GM18907 (cell line): ENCODE results near the gene SP140L.
"Not testable (repeated sequence)": the region's sequence is repeated elsewhere in the genome, so short reads cannot be mapped to it uniquely, and the experiment has no call there.

Experiments used
- ATAC-seq: cut with Tn5 transposase; IDR thresholded peaks from one replicate; pipeline ENCODE4 v1.9.1; 2021; ENCODE audit warnings: mild to moderate bottlenecking, moderate library complexity; ENCODE audit not compliant: unreplicated experiment

Gene SP140L

GRCh38 chr2:230417436-230417835 is 90.4 kb downstream of the SP140L start:
- ATAC-seq: no peak

- ATAC-seq: no peak
These were observed 91.5 kb downstream of the SP140L start for GRCh38 chr2:230418341-230419016.

GRCh38 chr2:230419181-230419580 is 92.2 kb downstream of the SP140L start:
- ATAC-seq: no peak

GRCh38 chr2:230422149-230422548 is 95.2 kb downstream of the SP140L start:
- no peak for ATAC-seq

- no peak for ATAC-seq
These were observed 97.0 kb downstream of the SP140L start for GRCh38 chr2:230423851-230424458.

- no peak for ATAC-seq
These were observed 98.4 kb downstream of the SP140L start for GRCh38 chr2:230425377-230425776.

GRCh38 chr2:230429513-230429912 is 102.5 kb downstream of the SP140L start:
- no peak for ATAC-seq

GRCh38 chr2:230430957-230431910 is 104.2 kb downstream of the SP140L start:
- peak; percentile 54 for ATAC-seq

GRCh38 chr2:230434677-230435324 is 107.8 kb downstream of the SP140L start:
- no peak for ATAC-seq

GRCh38 chr2:230435431-230435830 is 108.4 kb downstream of the SP140L start:
- no peak for ATAC-seq

GRCh38 chr2:230439121-230439520 is 112.1 kb downstream of the SP140L start:
- not testable (repeated sequence) for ATAC-seq

- ATAC-seq: peak; percentile 37
These were observed 112.6 kb downstream of the SP140L start for GRCh38 chr2:230439590-230439989.

GRCh38 chr2:230441227-230441897 is 114.4 kb downstream of the SP140L start:
- peak; percentile 77 for ATAC-seq

GRCh38 chr2:230443541-230443940 is 116.5 kb downstream of the SP140L start:
- ATAC-seq: no peak

GRCh38 chr2:230444832-230445231 is 117.8 kb downstream of the SP140L start:
- ATAC-seq: no peak

GRCh38 chr2:230447036-230447435 is 120.0 kb downstream of the SP140L start:
- no peak for ATAC-seq

GRCh38 chr2:230447455-230448451 is 120.8 kb downstream of the SP140L start:
- peak; percentile 83 for ATAC-seq

- ATAC-seq: no peak
These were observed 123.0 kb downstream of the SP140L start for GRCh38 chr2:230449901-230450467.

- ATAC-seq: no peak
These were observed 126.0 kb downstream of the SP140L start for GRCh38 chr2:230453006-230453405.
